ENCODE data around the gene ZNF30. TPM values are rescaled to one million over a fixed set of nuclear protein-coding genes. Genes with fewer than 3 reads are reported as not detected.

ZNF30 gene
- 3.3 and 5.1 TPM in 2 replicates for total RNA-seq
- total RNA-seq (2013), result 4.4 TPM
- polyA plus RNA-seq, result 2.5 and 3.3 TPM in 2 replicates
- polyA minus RNA-seq, result 1.5 and 3.1 TPM in 2 replicates

GRCh38 chr19:34926685-34927375, at the start of gene ZNF30:
TSS of gene ZNF30 (plus strand) at chr19:34926903. CDS start at chr19:34929948, 3,045 bp downstream.
- peaks cover 0 to 2% of the 10 kb centered on the region in 2 experiments for H3K36me3 ChIP-seq (replicated peaks in 1 of 2; ENCODE audit: control extremely low read depth in 1 of 2, control insufficient read depth in 1 of 2, extremely low read depth in 1 of 2, insufficient read depth in 2 of 2, low read length in 1 of 2)
- peak within 1 kb of the TSS; percentile 56 to 87 (median 76) for H3K4me3 ChIP-seq (ENCODE audit: control extremely low read depth in 1 of 5, extremely low read depth in 1 of 5, insufficient read depth in 1 of 5, low read depth in 2 of 5, low read length in 4 of 5)
- TF ChIP-seq CTCF (IDR thresholded peaks at IDR 0.05), result no peak
- TF ChIP-seq EZH2 (IDR thresholded peaks at IDR 0.05; ENCODE audit: borderline replicate concordance, insufficient read depth, low read depth, low read length, poor library complexity, severe bottlenecking), result no peak
- H4K20me1 ChIP-seq (ENCODE audit: control insufficient read depth, insufficient read depth, low read length, poor library complexity, severe bottlenecking), result no peaks in the 10 kb centered on the region
- Mint-ChIP-seq H3K4me3 (peak within 1 kb of the TSS; percentile 94), H3K9me3 (ENCODE audit: insufficient read depth) (no peaks in the 10 kb centered on the region), H3K27me3 (peaks cover 10% of the 10 kb centered on the region), H3K4me1 (peaks cover 11% of the 10 kb centered on the region), H3K27ac (peak within 1 kb of the TSS; percentile 72)
- H3K4me1 ChIP-seq (ENCODE audit: control insufficient read depth in 2 of 2, insufficient read depth in 2 of 2, low read length in 2 of 2), result peaks cover 6 to 10% of the 10 kb centered on the region in 2 donors
- peak within 1 kb of the TSS; percentile 87 for H2AFZ ChIP-seq (ENCODE audit: insufficient read depth, low read depth, low read length, poor library complexity, severe bottlenecking)
- H3K79me2 ChIP-seq (ENCODE audit: control insufficient read depth, insufficient read depth, low read length), result no peaks in the 10 kb centered on the region
- H3K27me3 ChIP-seq (replicated peaks in 1 of 4; ENCODE audit: control extremely low read depth in 1 of 4, control insufficient read depth in 3 of 4, insufficient read depth in 4 of 4, low read length in 3 of 4), result no peaks in the 10 kb centered on the region
- H3K9ac ChIP-seq (ENCODE audit: low read length), result peak within 1 kb of the TSS; percentile 89
- H3K9me3 ChIP-seq (ENCODE audit: control extremely low read depth in 1 of 3, control insufficient read depth in 2 of 3, insufficient read depth in 1 of 3, low read length in 2 of 3), result peaks cover 0 to 6% (median 0%) of the 10 kb centered on the region in 3 donors
- under 1% methylated on average over 45 of the region's 53 CpGs for WGBS (ENCODE audit: insufficient coverage)
- intact Hi-C loops (cut with micrococcal nuclease), result loop anchor here (1.0 kb wide), 3 partner anchors 154 to 250 kb away; partner anchors contain the start of genes SCGB2B2, ZNF181, ZNF302 and ZNF599
- H3K27ac ChIP-seq (ENCODE audit: low read length in 2 of 2), result peak within 1 kb of the TSS; percentile 34 to 56
- POLR2A ChIA-PET, result no interaction called here
- peak within 1 kb of the TSS; percentile 94 for H3K4me2 ChIP-seq (replicated peaks; ENCODE audit: low read depth, low read length, poor library complexity, severe bottlenecking)
- ATAC-seq (ENCODE audit: low read depth) (peak; percentile 98), DNase-seq (peak; percentile 87)
- CTCF ChIA-PET, result interaction anchor here (1.3 to 1.7 kb wide), 2 partner anchors 11 to 86 kb away, joined by 3 to 7 read pairs; no protein-coding TSS in a partner anchor

- no peak for DNase-seq
- Histone ChIP-seq H3K36me3 (replicated peaks in 1 of 2; ENCODE audit: control extremely low read depth in 1 of 2, control insufficient read depth in 1 of 2, extremely low read depth in 1 of 2, insufficient read depth in 2 of 2, low read length in 1 of 2) (no peaks in the 10 kb centered on the region), H3K27ac (ENCODE audit: low read length in 2 of 2) (no peak overlapping the region), H3K27me3 (replicated peaks in 1 of 4; ENCODE audit: control extremely low read depth in 1 of 4, control insufficient read depth in 3 of 4, insufficient read depth in 4 of 4, low read length in 3 of 4) (no peaks in the 10 kb centered on the region), H3K79me2 (ENCODE audit: control insufficient read depth, insufficient read depth, low read length) (no peaks in the 10 kb centered on the region), H3K4me1 (ENCODE audit: control insufficient read depth in 2 of 2, insufficient read depth in 2 of 2, low read length in 2 of 2) (no peaks in the 10 kb centered on the region), H4K20me1 (ENCODE audit: control insufficient read depth, insufficient read depth, low read length, poor library complexity, severe bottlenecking) (no peaks in the 10 kb centered on the region), H3K4me3 (ENCODE audit: control extremely low read depth in 1 of 5, extremely low read depth in 1 of 5, insufficient read depth in 1 of 5, low read depth in 2 of 5, low read length in 4 of 5) (no peak overlapping the region), H3K9ac (ENCODE audit: low read length) (no peak overlapping the region), H2AFZ (ENCODE audit: insufficient read depth, low read depth, low read length, poor library complexity, severe bottlenecking) (no peak overlapping the region), H3K9me3 (ENCODE audit: control extremely low read depth in 1 of 3, control insufficient read depth in 2 of 3, insufficient read depth in 1 of 3, low read length in 2 of 3) (peaks cover 0 to 4% (median 0%) of the 10 kb centered on the region in 3 donors), H3K4me2 (replicated peaks; ENCODE audit: low read depth, low read length, poor library complexity, severe bottlenecking) (no peak overlapping the region)
- POLR2A ChIA-PET, result interaction anchor here (0.7 kb wide), 1 partner anchor 1818 kb away, joined by 5 read pairs; no protein-coding TSS in a partner anchor
- no peak overlapping the region for H3K27ac Mint-ChIP-seq
- intact Hi-C loops (cut with micrococcal nuclease), result no loop called here
- H3K4me1 Mint-ChIP-seq, result no peaks in the 10 kb centered on the region
- H3K4me3 Mint-ChIP-seq, result no peak overlapping the region
- H3K9me3 Mint-ChIP-seq (ENCODE audit: insufficient read depth), result peaks cover 3% of the 10 kb centered on the region
- CTCF ChIA-PET, result no interaction called here
- no peak for TF ChIP-seq EZH2 (IDR thresholded peaks at IDR 0.05; ENCODE audit: borderline replicate concordance, insufficient read depth, low read depth, low read length, poor library complexity, severe bottlenecking)
- TF ChIP-seq CTCF (IDR thresholded peaks at IDR 0.05), result no peak
- H3K27me3 Mint-ChIP-seq, result peaks cover 23% of the 10 kb centered on the region
- ATAC-seq (ENCODE audit: low read depth), result no peak
Observed at GRCh38 chr19:34879563-34879962, 47.1 kb upstream of the ZNF30 start.

All from B cell (primary cell).